Measurements from ENCODE around the gene SFSWAP.

DNA sequence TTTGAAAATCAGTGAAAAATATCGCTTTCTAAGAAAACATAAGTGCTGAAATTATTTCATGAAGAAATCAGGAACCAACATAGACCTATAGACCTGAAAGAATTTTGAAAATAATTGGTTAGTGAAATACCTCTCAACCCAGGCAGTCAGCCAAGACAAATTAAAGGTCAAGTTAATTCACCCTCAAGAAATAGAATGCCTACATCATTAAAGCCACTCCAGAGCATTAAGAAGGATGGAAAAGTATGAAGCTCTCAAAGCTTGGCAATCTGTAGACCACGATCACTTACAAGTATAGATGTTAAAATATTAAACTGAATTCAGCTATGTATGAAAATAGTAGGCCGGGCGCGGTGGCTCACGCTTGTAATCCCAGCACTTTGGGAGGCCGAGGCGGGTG lies 48.3 kb downstream of the SFSWAP start:
- TF ChIP-seq, protein P1, sequence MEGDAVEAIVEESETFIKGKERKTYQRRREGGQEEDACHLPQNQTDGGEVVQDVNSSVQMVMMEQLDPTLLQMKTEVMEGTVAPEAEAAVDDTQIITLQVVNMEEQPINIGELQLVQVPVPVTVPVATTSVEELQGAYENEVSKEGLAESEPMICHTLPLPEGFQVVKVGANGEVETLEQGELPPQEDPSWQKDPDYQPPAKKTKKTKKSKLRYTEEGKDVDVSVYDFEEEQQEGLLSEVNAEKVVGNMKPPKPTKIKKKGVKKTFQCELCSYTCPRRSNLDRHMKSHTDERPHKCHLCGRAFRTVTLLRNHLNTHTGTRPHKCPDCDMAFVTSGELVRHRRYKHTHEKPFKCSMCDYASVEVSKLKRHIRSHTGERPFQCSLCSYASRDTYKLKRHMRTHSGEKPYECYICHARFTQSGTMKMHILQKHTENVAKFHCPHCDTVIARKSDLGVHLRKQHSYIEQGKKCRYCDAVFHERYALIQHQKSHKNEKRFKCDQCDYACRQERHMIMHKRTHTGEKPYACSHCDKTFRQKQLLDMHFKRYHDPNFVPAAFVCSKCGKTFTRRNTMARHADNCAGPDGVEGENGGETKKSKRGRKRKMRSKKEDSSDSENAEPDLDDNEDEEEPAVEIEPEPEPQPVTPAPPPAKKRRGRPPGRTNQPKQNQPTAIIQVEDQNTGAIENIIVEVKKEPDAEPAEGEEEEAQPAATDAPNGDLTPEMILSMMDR (IDR thresholded peaks at IDR 0.05; ENCODE audit: insufficient read depth, low read length): no peak
- no peak for TF ChIP-seq SPI1 (IDR thresholded peaks at IDR 0.05; ENCODE audit: borderline replicate concordance, low read depth)

All from HL-60 (cell line).